GM12873 (cell line): ENCODE measurements around the gene RPL13.
A peak's percentile ranks its signal among the peaks of the same experiment; 100 is the strongest.

ENCODE experiments used
- TF ChIP-seq, protein P1 (sequence below): IDR thresholded peaks from 2 replicates; pipeline ENCODE4 v1.5.1; 2012; ENCODE audit warnings: low read depth, mild to moderate bottlenecking, moderate library complexity, low read length, control low read depth; ENCODE audit not compliant: insufficient read depth; ENCODE audit errors: missing control alignments

The RPL13 gene

DNA sequence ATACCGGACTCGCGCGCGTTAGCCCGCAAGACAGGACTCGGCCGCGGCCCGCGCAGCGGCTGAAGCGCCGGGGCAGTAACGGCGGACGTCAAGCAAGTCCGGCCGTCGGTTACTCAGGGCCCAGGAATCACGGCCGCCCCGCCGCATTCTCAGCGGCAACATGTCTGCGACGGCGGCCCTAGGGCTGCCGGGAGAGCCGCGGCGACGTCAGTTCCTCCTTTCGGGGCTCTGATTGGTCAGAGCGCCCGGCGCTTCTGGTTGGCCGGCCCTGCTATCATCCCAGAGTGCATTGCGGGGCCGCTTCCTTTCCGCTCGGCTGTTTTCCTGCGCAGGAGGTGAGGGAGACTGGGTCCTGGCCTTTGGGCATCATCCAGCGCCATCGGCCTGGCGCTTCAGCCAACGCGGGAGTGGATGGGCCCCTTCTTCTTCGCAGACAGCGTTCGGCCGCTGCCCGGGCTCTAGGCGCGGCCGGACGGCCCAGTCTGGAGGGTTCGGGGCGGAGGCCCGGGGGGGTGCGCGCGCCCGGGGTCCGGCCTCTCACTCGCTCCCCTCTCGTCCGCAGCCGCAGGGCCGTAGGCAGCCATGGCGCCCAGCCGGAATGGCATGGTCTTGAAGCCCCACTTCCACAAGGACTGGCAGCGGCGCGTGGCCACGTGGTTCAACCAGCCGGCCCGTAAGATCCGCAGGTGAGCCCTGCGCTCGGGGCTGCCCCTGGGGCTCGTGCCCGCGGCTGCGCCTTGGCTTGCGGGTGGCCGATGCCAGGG, at the start of gene RPL13:
TSS of gene RPL13 (plus strand) at position 305 of the 764 bp plus-strand sequence. CDS start at position 583, 278 bp downstream.
- TF ChIP-seq, protein P1, sequence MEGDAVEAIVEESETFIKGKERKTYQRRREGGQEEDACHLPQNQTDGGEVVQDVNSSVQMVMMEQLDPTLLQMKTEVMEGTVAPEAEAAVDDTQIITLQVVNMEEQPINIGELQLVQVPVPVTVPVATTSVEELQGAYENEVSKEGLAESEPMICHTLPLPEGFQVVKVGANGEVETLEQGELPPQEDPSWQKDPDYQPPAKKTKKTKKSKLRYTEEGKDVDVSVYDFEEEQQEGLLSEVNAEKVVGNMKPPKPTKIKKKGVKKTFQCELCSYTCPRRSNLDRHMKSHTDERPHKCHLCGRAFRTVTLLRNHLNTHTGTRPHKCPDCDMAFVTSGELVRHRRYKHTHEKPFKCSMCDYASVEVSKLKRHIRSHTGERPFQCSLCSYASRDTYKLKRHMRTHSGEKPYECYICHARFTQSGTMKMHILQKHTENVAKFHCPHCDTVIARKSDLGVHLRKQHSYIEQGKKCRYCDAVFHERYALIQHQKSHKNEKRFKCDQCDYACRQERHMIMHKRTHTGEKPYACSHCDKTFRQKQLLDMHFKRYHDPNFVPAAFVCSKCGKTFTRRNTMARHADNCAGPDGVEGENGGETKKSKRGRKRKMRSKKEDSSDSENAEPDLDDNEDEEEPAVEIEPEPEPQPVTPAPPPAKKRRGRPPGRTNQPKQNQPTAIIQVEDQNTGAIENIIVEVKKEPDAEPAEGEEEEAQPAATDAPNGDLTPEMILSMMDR = peak; percentile 11

DNA sequence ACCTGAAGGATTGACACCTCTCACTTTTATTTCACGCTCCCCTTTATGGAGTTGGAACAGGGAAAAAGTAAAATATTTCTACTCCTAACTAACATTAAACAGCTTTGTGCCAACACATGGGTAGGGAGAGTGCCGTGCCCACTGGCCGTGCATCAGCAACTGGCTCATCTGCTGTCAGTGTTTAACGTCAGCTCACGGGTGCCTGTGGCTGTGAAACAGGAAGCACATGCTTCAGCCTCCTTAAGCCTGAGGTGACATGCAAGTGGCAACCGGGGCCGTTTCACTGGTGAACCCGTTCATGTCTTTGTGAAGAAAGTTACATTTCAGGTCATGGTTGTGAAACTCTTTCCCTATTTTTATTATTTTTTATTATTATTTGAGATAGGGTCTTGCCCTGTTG, 49.1 kb upstream of the RPL13 start:
- TF ChIP-seq, protein P1 = no peak

DNA sequence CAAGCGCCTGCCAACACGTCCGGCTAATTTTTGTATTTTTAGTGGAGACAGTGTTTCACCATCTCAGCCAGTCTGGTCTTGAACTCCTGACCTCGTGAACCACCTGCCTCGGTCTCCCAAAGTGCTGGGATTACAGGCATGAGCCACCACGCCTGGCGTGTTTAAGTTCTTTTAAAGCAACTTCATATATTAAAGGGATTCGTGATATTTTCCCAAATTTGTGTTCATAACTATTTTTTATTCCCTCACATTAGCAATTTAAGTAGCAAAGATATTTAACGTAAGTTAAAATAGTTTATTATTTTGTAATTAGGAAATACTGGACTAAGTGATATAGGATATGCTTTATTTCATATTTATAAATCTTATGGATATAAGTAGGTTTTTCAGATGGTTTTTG, 48.0 kb upstream of the RPL13 start:
- TF ChIP-seq, protein P1 = no peak

DNA sequence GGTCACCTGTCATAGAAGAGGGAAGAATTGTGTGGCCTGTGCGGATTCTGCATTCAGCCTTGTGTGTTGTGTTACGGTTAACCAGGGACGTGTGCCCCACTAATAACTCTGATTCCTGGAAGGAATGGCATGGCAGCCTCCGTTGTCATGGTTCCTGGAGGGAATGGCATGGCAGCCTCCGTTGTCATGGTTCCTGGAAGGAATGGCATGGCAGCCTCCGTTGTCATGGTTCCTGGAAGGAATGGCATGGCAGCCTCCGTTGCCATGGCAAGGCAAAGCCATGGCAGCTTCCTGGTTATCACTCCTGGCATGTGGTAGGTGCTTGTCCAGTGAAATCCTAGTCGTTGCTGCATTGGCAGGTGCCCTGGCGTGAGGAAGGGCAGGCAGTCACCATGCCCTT, 43.4 kb upstream of the RPL13 start:
- TF ChIP-seq, protein P1 = no peak

DNA sequence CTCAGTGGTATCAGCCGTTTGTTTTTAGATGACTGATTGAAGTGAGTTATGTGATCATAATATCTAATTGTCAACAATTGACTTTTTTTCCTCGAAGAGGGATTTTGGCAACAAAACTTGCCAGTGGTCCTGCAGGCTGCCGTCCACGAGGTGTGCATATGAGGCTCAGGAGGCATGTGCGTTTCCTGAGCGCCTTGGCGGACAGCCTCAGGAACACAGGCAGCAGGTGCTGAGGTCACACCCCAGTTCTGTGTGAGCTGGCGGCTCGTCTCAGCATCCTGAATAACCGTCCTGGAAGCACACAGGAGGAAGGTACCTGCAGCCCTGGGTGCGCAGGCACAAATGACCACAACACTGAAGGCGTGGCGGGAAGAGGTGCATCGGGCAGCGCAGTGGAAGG, 40.6 kb upstream of the RPL13 start:
- TF ChIP-seq, protein P1 = no peak

DNA sequence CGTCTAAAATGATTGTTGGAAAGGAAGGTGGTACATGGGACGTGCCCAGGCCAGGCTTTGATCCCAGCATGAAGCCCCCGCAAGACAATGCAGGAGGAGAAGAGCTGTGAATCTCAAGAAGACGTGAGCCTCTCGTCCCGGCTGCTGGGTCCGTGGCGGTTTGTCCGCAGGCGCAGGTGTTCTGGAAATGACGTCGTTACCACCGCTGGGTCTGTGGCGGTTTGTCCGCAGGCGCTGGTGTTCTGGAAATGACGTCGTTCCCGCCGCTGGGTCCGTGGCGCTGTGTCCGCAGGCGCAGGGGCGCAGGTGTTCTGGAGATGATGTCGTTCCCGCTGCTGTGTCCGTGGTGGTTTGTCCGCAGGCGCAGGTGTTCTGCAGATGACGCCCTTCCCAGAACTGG, 38.2 kb upstream of the RPL13 start:
- TF ChIP-seq, protein P1 = no peak

DNA sequence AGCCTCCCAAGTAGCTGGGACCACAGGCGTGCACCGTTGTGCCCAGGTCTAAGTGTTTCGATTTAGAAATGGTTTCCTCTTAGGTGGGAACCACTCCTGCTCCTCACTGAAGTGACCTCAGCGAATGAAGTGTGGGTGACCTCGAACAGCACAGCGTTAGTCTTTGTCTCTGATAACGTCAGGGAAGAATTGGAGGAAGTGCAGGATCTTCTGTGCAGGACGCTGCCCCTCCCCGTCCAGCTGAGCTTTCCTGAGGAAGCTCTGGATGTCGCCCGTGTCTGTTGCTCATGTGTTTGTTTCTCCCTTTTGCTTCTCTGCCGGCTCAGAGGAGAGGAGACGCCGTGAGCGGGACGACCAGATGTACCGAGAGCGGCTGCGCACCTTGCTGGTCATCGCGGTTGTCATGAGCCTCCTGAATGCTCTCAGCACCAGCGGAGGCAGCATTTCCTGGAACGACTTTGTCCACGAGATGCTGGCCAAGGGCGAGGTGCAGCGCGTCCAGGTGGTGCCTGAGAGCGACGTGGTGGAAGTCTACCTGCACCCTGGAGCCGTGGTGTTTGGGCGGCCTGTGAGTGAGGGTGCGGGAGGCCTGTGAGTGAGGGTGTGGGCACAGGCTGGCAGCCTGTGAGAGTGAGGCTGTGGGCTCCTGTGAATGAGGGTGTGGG, 36.7 kb upstream of the RPL13 start:
- TF ChIP-seq, protein P1 = no peak
